GM19239 (cell line): Measurements from ENCODE around the gene SH2D1B.

Experiments used
- DNase-seq: peaks from one replicate; pipeline ENCODE4 v3.0.0; 2011; ENCODE audit warnings: low spot score; ENCODE audit not compliant: insufficient read length
- FAIRE-seq: peaks from 2 replicates; lab custom pipeline; 2011; peaks lifted over from hg19 to GRCh38; lab: Jason Lieb, UNC

The SH2D1B gene

DNA sequence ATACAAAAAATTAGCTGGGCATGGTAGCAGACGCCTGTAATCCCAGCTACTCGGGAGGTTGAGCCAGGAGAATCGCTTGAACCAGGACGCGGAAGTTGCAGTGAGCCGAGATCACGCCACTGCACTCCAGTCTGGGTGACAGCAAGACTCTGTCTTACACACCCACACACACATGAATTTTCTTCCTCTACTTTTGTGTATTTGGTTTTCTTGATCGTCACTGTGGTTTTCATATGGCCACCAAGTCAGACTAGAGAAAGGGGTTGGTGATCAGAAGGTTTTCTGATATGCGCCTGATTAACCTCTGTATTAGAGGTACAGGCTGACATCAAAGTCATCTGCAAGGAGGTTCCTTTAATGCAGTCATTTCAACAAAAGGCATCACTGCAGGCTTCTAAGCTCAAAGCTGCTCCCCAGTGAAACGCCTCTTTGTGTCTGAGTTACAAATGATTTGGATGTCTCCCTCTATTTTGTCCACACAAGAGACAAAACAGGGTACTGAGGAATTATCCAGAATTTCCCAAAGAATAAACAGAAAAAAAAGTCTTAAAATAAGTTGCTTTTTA is 11.1 kb downstream of the SH2D1B start:
- FAIRE-seq (no peak), DNase-seq (no peak)

DNA sequence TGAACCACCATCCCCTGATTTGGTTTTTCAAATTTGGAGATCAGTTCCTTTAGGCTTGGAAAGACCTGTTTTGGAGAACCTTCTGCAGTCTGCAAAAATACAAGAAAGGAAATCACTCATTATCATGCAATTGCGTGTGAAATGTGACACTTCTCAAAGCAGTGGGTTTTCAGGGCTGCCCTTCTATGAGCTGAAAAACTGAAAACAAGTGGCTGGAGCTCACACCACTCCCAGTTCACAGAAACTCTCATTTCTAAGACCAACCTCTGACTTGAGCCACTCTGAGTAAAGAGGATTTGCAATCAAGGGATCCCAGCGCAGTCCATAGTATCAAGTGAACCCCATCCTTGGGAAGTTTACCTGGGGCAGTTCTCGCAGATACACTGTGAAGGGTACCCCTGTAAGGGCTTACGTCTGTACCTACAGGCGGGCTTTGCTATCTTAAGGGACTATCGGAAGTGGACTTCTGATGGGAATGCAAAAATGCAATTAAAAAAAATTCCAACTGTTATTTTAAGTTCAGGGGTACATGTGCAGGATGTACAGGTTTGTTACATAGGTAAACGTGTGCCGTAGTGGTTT is 12.8 kb downstream of the SH2D1B start:
- DNase-seq (no peak), FAIRE-seq (no peak)

DNA sequence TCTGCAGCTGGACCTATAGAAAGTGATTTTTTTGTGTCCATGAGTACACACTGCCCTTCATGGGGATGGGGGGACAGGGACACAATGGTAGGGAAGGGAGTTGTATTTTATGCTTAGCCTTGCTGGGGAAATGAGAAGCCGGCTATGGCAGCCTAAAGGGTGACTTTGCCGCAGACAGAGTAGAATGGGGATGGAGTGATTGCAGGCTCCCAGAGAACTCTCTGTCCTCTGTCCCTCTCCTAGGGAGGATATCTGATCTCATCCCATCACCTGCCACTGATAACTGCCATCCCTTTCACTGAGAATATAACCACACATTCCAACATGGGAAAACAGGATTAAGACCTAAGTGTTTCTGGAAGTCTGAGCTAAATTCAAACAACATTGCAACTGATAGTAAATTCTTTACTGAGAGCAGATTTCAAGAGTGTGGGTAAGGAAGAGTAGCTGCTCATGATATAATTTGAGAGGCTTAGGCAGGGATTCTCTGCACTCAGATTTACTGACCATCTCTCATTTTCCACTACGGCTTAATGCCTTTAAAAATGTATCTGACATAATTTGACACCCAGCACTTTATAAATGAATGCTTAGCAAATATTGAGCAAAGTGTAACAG is 13.9 kb downstream of the SH2D1B start:
- DNase-seq (no peak), FAIRE-seq (no peak)

DNA sequence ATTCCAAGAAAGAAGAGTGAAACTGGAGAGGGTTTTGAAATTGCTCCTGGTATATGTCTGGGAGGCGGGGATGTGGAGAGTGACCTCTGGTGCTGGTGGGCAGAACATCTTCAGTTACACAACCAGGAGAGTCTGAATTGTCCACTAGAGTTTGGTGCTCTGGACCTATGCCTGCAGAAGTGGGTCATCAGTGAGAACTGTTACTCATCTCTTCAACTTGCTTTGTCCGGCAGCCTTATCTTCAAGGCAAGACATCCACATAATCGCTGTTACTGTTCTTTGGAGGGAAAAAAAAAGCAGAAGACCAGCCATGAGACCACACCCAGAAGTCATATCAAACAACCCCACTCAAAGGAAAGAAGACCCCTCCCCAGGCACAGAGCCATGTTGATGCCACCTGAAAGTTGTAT is 14.9 kb downstream of the SH2D1B start:
- FAIRE-seq (no peak), DNase-seq (no peak)

DNA sequence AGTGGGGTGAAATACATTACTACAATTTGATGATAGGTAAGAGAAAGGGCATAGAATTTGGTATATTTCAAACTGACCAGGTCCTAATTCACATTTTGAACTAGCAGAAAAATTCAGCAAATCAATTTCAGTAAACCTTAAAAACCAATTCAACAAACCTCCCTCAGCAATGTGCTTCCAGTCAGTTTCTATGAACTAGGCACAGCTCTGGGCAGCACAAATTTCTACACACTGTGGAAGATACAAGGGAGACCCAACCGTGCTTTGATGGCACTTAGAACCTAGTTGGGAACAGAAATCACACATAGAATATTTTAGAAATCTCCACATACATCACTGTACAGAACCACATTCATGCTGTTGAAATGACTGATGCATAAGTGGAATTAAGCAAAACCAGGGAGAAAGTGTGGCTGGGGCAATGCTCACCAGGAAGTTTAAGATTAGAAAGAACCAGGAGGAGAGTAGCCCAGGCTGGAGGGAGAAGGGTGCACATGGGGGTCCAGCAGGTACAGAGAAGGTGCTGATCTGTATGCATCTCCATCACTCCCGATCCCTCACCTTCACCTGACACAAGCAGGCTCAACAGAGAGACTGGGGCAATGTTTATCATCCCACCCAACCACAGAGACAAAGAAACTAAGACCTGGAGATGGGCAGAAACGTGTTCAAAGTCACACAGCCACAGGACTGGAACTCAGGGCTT is 15.6 kb downstream of the SH2D1B start:
- DNase-seq, result no peak
- no peak for FAIRE-seq

DNA sequence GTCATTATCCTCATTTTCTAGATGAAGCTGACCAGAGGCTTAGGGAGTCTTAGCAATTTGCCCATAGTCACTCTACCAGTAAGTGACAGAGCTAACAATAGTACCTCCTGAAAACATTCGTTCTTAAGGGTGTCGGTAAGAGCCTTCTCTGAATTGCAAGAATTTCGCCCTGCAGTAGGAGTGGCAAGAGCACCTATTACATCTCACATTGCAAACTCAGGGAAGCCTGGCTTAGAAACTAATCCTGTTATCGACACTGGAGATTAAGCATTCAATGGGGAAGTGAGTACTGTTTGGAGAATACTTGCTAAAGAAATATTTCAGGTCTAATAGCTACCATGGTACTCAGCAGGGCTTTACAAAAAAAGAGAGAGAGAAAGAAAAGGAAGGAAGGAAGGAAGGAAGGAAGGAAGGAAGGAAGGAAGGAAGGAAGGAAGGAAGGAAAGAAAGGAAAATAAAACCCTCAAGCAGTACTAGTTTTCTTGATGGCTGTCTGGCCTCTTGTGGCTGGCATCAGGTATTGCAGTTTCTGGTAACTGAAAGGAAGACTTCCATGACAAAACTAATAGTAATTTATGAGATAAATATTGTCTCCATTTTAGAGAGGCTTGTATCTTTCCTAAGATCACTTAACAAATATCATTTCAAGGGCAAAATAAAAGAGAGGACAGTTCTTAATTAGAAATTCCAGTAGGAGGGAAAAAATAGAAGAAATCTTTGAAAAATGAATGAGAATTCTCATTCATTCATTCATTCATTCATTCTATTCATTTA is 20.0 kb downstream of the SH2D1B start:
- FAIRE-seq, result peak; percentile 79

DNA sequence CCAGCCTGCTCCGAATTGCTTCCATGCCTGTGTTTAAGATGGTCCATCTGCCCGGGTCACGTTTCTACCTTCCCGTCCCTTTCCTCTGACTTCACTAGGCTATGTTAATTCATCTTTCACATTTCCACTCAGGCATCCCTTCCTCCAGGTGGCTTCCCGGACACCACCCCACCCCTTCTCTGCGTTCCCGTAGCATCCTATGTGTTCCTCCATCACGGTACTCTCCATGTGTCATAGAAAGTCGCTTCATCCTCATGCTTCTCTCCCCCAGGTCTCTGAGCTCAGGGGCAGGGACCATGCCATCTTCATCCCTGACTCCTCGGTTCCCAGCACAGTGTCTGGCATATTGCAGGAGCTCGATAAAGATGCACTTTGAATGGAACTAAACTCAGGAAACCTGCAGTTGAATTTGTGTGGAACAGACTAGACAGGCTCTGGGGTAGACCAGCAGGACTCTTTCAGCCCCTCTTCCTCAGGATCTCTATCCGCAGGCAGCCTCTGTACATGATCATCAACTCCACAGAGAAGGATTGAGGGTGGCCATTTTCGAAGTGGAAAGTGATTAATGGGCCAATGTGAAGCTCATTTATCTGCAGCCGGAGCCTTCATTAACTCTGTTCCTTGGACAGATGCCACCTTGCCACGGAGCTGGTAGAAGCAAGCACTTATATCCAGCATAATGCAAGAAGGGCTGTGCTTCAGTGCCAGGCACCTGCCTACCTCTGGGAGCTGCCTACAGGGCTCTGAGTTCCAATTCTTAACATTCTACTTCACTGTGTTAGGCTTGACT is 21.3 kb downstream of the SH2D1B start:
- DNase-seq (no peak), FAIRE-seq (no peak)

More for the DNA sequence above, 20.0 kb downstream of the SH2D1B start:
- peak; percentile 29 for DNase-seq

DNA sequence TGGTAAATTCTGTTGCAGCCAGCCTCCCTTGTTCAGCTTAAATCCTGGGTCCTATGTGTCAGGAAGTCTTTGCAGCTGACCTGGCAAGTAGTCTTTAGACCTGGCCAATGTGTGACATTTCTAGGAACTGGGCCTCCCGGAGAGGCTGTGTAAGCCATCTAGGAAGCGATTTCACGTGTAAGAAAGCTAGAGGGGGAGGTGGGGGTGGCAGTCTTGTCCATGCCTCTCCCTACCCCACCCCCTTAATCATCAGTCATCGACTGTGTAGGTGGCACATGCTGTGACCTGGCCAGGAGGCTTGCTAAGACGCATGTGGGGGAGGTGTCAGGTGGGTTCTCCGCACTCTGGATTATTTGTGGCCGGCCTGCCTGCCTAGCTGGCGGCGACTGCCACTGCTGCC is 22.0 kb downstream of the SH2D1B start:
- FAIRE-seq (no peak), DNase-seq (no peak)

DNA sequence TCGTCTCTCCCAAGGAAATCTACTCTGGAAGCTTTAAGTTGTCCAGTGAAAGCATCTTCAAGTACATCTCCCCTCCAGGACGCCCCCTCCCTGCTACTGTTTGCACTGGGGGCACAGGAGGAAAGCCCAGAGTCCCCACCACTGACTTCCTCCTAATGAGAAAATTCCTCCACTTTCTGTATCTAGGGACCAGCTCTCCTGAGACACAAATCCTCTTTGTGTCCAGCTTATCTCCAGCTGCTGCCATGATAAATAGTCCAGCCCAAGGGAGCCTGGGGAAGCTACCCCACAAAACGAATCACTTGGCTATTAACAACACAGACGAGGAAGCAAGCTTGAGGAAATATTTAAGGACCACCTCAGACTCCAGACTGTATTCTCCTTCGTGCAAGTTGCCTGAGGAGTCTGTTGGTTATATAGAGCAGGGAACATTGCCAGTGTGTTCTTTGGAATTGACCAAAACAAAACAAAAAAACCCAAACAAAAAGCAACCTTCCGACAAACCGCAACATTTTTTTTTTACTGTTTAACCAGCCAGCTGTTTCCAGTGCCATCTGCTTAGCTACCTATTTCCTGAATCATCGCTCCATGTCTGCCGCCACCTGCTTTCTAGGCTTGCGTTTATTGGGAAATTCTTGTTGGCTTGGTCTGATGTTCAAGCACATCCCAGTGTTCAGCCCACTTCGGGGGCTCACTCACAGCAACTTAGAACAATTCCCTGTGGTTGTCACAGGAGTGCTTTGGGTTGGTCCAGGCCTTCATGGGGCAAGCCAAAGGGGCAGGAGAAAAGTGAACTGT is 22.7 kb downstream of the SH2D1B start:
- FAIRE-seq, result peak; percentile 82
- no peak for DNase-seq

DNA sequence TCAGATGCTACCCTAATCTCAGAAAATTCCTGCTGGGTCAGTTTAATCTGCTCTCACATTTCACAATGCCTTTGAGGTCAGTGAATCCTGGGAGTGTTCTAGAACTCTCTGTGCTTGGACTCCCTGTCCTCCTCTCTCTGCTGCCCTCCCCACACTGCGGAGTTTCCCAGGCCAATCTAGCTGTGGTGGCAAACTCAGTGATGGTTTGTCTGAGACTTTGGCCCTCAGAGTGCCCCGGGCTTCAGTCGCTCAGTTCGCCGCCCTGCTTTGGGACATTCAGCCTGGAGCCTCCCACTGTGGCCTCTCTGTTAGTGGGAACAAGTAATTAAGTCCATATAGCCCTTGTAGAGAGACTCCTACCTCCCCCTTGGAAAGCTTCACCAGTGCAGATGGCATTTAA is 23.3 kb downstream of the SH2D1B start:
- FAIRE-seq (no peak), DNase-seq (no peak)

DNA sequence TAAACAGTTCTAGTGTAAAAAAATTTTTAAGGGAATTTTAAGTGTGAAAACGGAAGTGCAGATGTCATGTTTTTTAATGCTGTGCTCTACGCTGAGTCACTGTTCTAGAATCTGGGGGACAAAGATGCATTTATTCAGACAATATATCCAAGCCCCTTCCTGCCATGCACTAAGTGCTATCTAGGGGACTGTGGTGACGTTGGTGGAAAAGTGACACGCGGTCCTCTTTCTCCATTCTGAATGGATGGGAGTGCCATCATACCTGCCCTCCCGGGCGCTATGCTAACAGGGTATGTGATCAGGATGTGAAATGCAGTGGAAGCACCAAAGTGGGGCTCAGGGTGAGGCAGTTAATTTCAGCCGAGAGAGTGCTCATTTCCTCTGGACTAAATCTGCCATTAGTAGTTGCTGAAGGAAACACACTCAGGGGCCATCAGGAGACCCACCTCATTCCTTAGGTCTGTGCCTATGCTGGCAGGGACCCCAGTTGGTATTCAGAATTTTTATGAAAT is 23.8 kb downstream of the SH2D1B start:
- no peak for DNase-seq
- FAIRE-seq, result no peak

DNA sequence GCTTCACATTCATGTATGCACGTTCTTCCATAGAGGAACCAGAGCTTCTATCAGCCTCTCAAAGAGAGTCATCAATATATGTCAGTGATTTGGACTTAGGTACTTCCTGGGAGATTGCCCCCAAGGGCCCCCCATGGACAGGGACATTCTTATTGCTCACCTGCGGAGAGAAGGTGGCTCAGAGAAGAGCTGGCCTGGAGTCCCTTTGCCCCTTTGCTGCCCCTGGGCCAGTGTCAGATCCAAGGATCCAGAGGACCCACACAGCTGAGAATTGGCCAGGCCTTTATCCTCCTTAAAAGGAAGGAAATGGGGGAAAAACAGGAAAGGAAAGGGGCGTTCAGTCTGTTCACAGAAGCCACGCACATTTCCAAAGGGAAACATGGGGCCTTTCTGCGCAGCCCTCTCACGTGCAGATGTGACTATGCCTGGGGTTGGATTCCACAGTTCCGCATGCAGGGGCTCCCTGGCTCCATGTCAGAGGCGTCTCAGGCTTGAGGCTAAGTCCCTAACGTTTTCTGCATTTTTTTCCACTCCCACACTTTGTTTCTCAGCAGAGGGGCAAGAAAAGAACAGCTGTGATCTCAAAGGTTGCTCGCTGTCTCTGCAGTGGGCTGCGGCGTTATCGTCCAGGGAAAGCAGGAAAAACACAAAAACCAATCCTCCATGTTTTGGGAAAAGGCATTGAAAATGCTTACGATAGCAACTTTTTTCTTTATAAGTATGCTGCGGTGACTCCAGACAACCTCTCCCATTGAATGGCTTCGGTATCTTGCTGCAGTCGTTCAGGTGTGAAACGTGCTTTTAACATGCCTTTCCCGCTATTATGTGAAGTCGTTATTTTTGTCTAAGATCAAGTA is 24.5 kb downstream of the SH2D1B start:
- no peak for DNase-seq
- no peak for FAIRE-seq

DNA sequence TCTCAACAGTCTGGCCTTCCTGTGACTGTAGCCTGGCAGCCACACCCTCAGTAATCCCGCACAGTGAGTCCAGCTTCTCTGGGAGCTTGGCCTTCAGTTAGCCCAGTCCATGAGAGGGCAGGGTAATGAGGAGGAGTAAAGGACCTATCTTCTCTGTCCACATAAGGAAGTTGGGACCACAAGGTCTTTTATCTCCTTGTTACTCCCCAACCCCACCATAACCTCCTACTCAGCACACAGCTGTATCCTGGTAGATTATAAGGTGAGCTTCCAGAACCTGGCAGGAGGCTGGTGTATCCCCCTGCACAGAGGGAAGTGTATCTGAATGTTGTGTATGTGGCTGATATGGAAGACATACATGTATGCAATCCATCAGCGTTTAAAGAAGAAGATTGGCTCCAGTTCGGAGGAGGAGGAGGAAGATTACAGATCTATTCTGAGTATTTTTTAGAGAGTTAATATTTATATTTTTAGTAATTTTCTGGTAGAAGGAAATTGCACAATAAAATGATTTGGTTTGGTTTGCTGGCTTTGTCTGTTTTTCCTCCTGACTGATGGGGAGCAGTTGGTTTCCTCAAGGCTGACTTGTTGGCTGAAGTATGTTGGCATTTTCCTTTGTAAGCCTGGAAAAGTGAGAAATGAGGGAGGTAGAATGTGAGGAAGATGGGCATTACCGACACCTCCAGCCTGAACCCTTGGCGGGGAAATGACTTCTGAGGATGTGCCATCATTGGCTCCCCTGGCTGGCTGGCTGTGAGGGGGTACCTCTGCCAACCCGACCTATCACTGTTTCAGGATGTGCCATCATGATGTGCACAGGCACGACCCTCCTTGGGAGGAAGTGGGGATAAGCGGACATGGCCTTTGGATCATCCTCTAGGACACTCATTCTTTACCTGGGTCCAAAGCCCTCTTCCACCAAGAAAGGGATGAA is 25.4 kb downstream of the SH2D1B start:
- no peak for DNase-seq
- FAIRE-seq, result no peak

DNA sequence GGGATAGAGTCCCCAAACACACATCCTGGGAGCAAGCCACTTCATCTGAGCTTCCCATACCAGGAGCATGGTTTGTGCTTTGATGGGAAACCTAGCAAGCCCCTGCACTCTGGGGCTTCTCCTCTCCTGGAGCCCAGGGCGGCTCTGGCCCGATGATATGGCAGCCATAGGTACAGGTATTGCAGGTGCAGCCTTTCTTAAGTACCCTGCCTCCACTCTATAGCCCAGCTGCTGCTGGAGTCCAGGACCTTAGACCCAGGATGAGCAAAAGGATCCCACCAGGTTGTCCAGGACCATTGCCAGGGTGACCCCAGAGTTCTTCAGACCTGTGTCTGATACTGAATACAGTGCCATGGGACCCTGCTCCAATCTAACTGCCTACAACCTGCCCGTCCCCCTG is 26.2 kb downstream of the SH2D1B start:
- no peak for FAIRE-seq
- no peak for DNase-seq

DNA sequence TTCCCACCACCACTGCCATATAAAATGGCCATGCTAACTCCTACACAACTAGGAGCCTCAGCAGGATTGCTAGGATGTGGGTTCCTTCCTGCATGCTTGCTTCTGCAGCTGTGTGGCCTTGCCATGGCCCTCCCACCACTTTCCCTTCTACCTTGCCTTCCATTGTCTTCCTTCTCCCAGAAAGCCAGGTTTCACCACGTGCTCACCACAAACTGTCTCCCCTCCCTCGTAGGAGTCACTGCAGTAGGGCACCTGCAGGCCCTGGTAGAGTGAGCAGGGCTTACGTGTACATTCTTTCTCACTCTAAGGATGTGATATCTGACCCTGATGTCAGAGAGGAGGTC is 26.7 kb downstream of the SH2D1B start:
- FAIRE-seq, result no peak
- DNase-seq, result no peak

DNA sequence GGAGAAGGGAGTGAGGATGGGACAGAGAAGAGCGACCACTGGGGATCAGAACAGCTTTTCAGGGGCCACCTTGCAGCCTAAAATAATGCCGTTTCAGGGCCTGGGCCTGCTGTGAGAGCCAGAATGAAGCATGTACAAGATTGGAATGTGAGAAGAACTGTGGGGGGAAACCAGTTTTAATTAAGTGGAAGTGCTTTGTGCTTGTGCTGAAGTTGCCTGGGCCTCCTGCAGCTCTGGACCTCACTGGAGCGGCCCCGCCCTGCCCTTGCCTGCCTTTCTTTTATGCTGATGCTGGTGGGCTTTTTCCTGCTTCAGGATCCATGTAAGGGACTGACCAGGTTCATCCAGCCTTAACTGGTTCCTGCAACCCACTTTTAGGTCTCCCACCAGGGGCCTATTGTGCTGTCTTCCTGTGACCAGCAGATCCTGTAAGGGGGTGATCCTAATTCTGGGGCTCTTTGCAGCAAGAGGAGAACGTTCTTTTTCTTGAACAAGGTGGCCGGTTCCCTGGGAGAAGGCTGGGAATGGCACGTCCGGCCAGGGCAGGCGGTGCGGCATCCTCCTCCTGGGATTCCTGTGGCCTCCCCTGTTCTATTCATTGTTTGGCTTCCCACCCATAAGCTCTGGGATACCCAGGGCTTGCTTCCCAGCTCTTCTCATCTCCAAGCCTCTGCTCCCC is 27.2 kb downstream of the SH2D1B start:
- no peak for DNase-seq
- FAIRE-seq, result no peak

DNA sequence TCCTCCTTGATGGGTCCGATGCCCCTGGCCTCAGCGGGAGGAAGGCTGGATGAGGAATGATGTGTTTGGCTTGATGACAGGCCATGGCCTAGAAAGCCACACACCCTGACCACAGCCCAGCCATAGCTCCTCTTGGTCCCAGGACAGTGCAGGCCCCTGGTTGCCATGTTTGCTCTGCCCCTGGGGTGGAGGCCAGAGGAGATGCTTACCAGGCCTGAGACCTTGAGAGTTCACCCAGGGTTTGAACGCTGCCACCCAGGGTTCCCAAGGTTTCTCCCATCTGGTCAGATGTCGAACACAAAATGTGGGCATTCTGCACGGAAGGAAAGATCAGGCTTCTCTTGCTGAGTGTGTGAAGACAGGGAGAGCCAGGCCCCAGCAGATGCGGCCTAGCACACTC is 27.8 kb downstream of the SH2D1B start:
- DNase-seq, result no peak
- no peak for FAIRE-seq
